HUES64 (cell line): ENCODE measurements around the gene ERP29.
A peak's percentile ranks its signal among the peaks of the same experiment; 100 is the strongest.
"Not testable (repeated sequence)": the region's sequence is repeated elsewhere in the genome, so short reads cannot be mapped to it uniquely, and the experiment has no call there.

Experiments
- H3K27ac ChIP-seq: 2 replicates; pipeline ENCODE4 v1.7.0; 2013; ENCODE audit warnings: low read depth, low read length, inconsistent platforms
- H3K27me3 ChIP-seq: 2 replicates; pipeline ENCODE4 v1.6.1; 2013; ENCODE audit warnings: mild to moderate bottlenecking, low read length; ENCODE audit not compliant: insufficient read depth
- H3K36me3 ChIP-seq: 2 replicates; pipeline ENCODE4 v1.6.1; 2013; ENCODE audit warnings: mild to moderate bottlenecking, low read length; ENCODE audit not compliant: insufficient read depth
- H3K4me1 ChIP-seq: 2 replicates; pipeline ENCODE4 v1.6.1; 2013; ENCODE audit warnings: mild to moderate bottlenecking, low read length, moderate library complexity; ENCODE audit not compliant: insufficient read depth
- H3K4me3 ChIP-seq: 2 replicates; pipeline ENCODE4 v1.5.1; 2013; ENCODE audit warnings: mild to moderate bottlenecking, low read length, moderate library complexity
- H3K9ac ChIP-seq: 2 replicates; pipeline ENCODE4 v1.6.1; 2013; ENCODE audit warnings: mild to moderate bottlenecking, low read depth, low read length
- H3K9me3 ChIP-seq: 2 replicates; pipeline ENCODE4 v1.6.1; 2013; ENCODE audit warnings: low read depth, low read length; ENCODE audit not compliant: insufficient read depth
- WGBS: fragments of 150-250, 120-280 bp; methylation state at CpG from one replicate; pipeline ENCODE4 v1.1.7; 2013; ENCODE audit warnings: missing lambda C conversion rate; 5-methylcytosine and 5-hydroxymethylcytosine counted together

The ERP29 gene

GRCh38 chr12:112020947-112021457 is 7.8 kb downstream of the ERP29 start:
- 96% methylated on average over 8 of the region's 8 CpGs for WGBS
- peaks cover 84% of the 10 kb centered on the region for H3K36me3 ChIP-seq
- no peak overlapping the region for H3K27ac ChIP-seq
- H3K4me3 ChIP-seq, result no peak overlapping the region
- no peaks in the 10 kb centered on the region for H3K9me3 ChIP-seq
- H3K9ac ChIP-seq, result no peak overlapping the region
- H3K27me3 ChIP-seq, result no peaks in the 10 kb centered on the region
- H3K4me1 ChIP-seq, result peaks cover 8% of the 10 kb centered on the region; the same call in 1 of the 2 replicates

- WGBS, result 93% methylated on average over 11 of the region's 11 CpGs
- peaks cover 74% of the 10 kb centered on the region for H3K36me3 ChIP-seq
- no peak overlapping the region for H3K4me3 ChIP-seq
- no peaks in the 10 kb centered on the region for H3K9me3 ChIP-seq
- no peaks in the 10 kb centered on the region for H3K27me3 ChIP-seq
- peaks cover 11% of the 10 kb centered on the region; the same call in 1 of the 2 replicates for H3K4me1 ChIP-seq
- no peak overlapping the region for H3K9ac ChIP-seq
- H3K27ac ChIP-seq, result no peak overlapping the region
Observed at GRCh38 chr12:112022241-112023016, 9.2 kb downstream of the ERP29 start.

- Histone ChIP-seq H3K4me3 (no peak overlapping the region), H3K4me1 (peaks cover 11% of the 10 kb centered on the region; the same call in 1 of the 2 replicates), H3K27ac (no peak overlapping the region), H3K36me3 (peaks cover 77% of the 10 kb centered on the region), H3K27me3 (no peaks in the 10 kb centered on the region), H3K9ac (no peak overlapping the region), H3K9me3 (no peaks in the 10 kb centered on the region)
- WGBS, result 80% methylated on average over 4 of the region's 4 CpGs
Observed at GRCh38 chr12:112023759-112024396, 10.7 kb downstream of the ERP29 start.

- Histone ChIP-seq H3K36me3 (peaks cover 77% of the 10 kb centered on the region), H3K4me3 (no peak overlapping the region), H3K9me3 (no peaks in the 10 kb centered on the region), H3K27me3 (no peaks in the 10 kb centered on the region), H3K4me1 (peaks cover 11% of the 10 kb centered on the region; the same call in 1 of the 2 replicates), H3K27ac (no peak overlapping the region), H3K9ac (no peak overlapping the region)
- WGBS, result 84% methylated on average over 4 of the region's 4 CpGs
Observed at GRCh38 chr12:112025808-112026375, 12.7 kb downstream of the ERP29 start.

GRCh38 chr12:112029301-112029700 is 16.1 kb downstream of the ERP29 start:
- H3K27me3 ChIP-seq, result no peaks in the 10 kb centered on the region
- no peak overlapping the region for H3K27ac ChIP-seq
- 100% methylated on average over 1 of the region's 2 CpGs for WGBS
- H3K4me1 ChIP-seq, result peaks cover 9% of the 10 kb centered on the region; the same call in 1 of the 2 replicates
- peaks cover 74% of the 10 kb centered on the region for H3K36me3 ChIP-seq
- H3K4me3 ChIP-seq, result no peak overlapping the region
- H3K9ac ChIP-seq, result no peak overlapping the region
- no peaks in the 10 kb centered on the region for H3K9me3 ChIP-seq

- H3K4me3 ChIP-seq, result no peak overlapping the region
- no peak overlapping the region for H3K9ac ChIP-seq
- 94% methylated on average over 2 of the region's 2 CpGs for WGBS
- H3K4me1 ChIP-seq, result peaks cover 16% of the 10 kb centered on the region; the same call in 1 of the 2 replicates
- H3K27ac ChIP-seq, result no peak overlapping the region
- peaks cover 91% of the 10 kb centered on the region for H3K36me3 ChIP-seq
- H3K9me3 ChIP-seq, result no peaks in the 10 kb centered on the region
- H3K27me3 ChIP-seq, result no peaks in the 10 kb centered on the region
Observed at GRCh38 chr12:112031472-112031871, 18.2 kb downstream of the ERP29 start.

- Histone ChIP-seq H3K36me3 (peaks cover 97% of the 10 kb centered on the region), H3K4me3 (no peak overlapping the region), H3K9ac (no peak overlapping the region), H3K4me1 (peaks cover 16% of the 10 kb centered on the region; the same call in 1 of the 2 replicates), H3K27me3 (no peaks in the 10 kb centered on the region), H3K27ac (no peak overlapping the region), H3K9me3 (no peaks in the 10 kb centered on the region)
- WGBS, result 93% methylated on average over 4 of the region's 5 CpGs
Observed at GRCh38 chr12:112032292-112032691, 19.1 kb downstream of the ERP29 start.

GRCh38 chr12:112035219-112035785 is 22.1 kb downstream of the ERP29 start:
- no peak overlapping the region for H3K4me3 ChIP-seq
- H3K9me3 ChIP-seq, result no peaks in the 10 kb centered on the region
- H3K27me3 ChIP-seq, result no peaks in the 10 kb centered on the region
- 69% methylated on average over 4 of the region's 4 CpGs for WGBS
- H3K9ac ChIP-seq, result no peak overlapping the region
- peaks cover 97% of the 10 kb centered on the region for H3K36me3 ChIP-seq
- H3K27ac ChIP-seq, result peak overlapping the region; percentile 28; the same call in 1 of the 2 replicates
- peaks cover 16% of the 10 kb centered on the region; the same call in 1 of the 2 replicates for H3K4me1 ChIP-seq

GRCh38 chr12:112036614-112037013 is 23.4 kb downstream of the ERP29 start:
- H3K4me3 ChIP-seq, H3K27ac ChIP-seq, H3K9ac ChIP-seq, H3K9me3 ChIP-seq, H3K27me3 ChIP-seq: not testable (repeated sequence)
- Histone ChIP-seq H3K36me3 (peaks cover 96% of the 10 kb centered on the region), H3K4me1 (peaks cover 16% of the 10 kb centered on the region; the same call in 1 of the 2 replicates)
- WGBS, result 98% methylated on average over 12 of the region's 12 CpGs

GRCh38 chr12:112046003-112046402 is 32.8 kb downstream of the ERP29 start:
- Histone ChIP-seq H3K9me3 (no peaks in the 10 kb centered on the region), H3K4me3 (no peak overlapping the region), H3K4me1 (no peaks in the 10 kb centered on the region), H3K27ac (no peak overlapping the region), H3K36me3 (peaks cover 95% of the 10 kb centered on the region), H3K27me3 (no peaks in the 10 kb centered on the region), H3K9ac (no peak overlapping the region)
- 94% methylated on average over 4 of the region's 4 CpGs for WGBS

GRCh38 chr12:112049351-112049750 is 36.1 kb downstream of the ERP29 start:
- no peaks in the 10 kb centered on the region for H3K4me1 ChIP-seq
- no peak overlapping the region for H3K4me3 ChIP-seq
- no peaks in the 10 kb centered on the region for H3K27me3 ChIP-seq
- no peak overlapping the region for H3K9ac ChIP-seq
- H3K36me3 ChIP-seq, result peaks cover 99% of the 10 kb centered on the region
- no peak overlapping the region for H3K27ac ChIP-seq
- 96% methylated on average over 13 of the region's 13 CpGs for WGBS
- no peaks in the 10 kb centered on the region for H3K9me3 ChIP-seq
